GM18505 (cell line): Measurements from ENCODE around the gene CYTH4.

Source experiments
- ATAC-seq: cut with Tn5 transposase; IDR thresholded peaks from one replicate; pipeline ENCODE4 v1.9.1; 2021; ENCODE audit not compliant: unreplicated experiment
- POLR2A ChIP-seq: IDR thresholded peaks from 4 replicates; pipeline ENCODE4 v1.6.1; 2011; ENCODE audit warnings: borderline replicate concordance; ENCODE audit not compliant: insufficient read depth, insufficient read length; ENCODE audit errors: extremely low read depth

The CYTH4 gene

GRCh38 chr22:37357446-37358075, 75.3 kb downstream of the CYTH4 start:
- TF ChIP-seq POLR2A: no peak
- ATAC-seq: no peak

DNA sequence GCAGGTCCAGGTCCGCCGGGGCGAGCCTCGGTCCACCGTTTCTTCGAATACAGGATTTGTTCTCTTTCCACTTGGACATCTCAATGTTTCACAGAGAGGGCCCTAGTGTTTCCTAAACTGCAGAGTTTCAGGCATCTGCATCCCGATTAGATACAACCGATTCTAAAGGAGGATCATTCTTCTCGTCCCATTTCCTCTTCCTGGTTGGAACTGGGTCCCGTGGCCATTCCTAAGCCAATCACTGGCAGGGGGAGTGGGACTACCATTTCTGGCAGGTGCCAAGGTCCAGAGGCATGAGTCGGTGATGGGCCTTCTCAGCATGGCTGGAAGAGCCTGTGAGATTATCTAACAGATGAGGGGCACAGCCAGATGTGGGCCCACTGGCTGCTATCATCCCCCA, 76.1 kb downstream of the CYTH4 start:
- no peak for TF ChIP-seq POLR2A
- no peak for ATAC-seq

DNA sequence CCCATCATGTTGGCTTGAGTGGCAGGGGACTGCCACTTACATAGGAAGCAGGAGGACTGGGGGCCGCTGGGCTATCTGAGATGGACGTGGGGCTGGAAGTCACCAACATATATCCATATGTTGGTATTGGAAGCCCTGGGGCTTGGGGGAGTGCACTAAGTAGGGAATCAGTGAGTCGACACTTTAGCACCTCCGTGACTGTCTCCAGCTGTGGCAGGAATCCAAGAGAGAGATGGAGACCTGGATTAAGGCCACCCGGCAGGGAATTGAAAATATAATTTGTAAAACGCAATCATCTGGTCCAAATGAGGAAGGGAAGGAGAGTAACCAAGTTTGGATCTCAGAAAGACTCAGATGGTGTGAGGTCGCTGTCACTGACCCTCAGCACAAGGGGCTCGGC, 76.6 kb downstream of the CYTH4 start:
- ATAC-seq: no peak
- TF ChIP-seq POLR2A: no peak

DNA sequence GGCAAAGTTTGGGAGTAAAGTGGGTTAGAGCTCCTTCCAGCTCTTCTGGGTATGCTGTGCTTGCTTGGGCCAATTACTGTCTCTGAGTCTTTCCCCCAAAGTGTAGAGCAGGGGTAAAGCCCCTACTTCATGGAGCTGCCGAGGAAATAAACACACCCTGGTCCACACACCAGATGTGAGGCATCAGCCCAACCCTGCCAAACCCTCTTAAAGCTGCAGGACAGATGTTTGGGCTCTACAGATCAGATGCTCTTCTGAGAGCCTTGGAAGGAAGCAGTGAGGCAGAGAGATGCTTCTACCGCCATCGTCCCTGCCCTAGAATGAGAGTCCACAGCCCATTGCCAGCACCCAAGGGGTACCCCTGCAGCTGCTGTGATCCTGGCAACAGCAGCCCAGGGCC, 80.3 kb downstream of the CYTH4 start:
- TF ChIP-seq POLR2A: no peak
- no peak for ATAC-seq

GRCh38 chr22:37363261-37363992, 81.1 kb downstream of the CYTH4 start:
- no peak for TF ChIP-seq POLR2A
- no peak for ATAC-seq
